ENCODE measurements around the gene MSL2. TPM values are rescaled to one million over a fixed set of nuclear protein-coding genes. Genes with fewer than 3 reads are reported as not detected.
"Not testable (repeated sequence)": the region's sequence is repeated elsewhere in the genome, so short reads cannot be mapped to it uniquely, and the experiment has no call there.

MSL2 gene
- total RNA-seq, 1 experiment from 2014 or later = 35.6 TPM

- no TSS peak for BruUV-seq (replicated peaks)
- H3K4me1 ChIP-seq (ENCODE audit: control insufficient read depth, insufficient read depth, low read length) = peaks cover 8% of the 10 kb centered on the region; the same call in 1 of the 2 replicates
- TF ChIP-seq TCF7L2 (IDR thresholded peaks at IDR 0.05; ENCODE audit: low read depth, low read length) (no peak), SIN3A (IDR thresholded peaks at IDR 0.05; ENCODE audit: borderline replicate concordance, insufficient read depth, low read depth, low read length) (no peak), CTCF (IDR thresholded peaks at IDR 0.05) (no peak), POLR2AphosphoS5 (IDR thresholded peaks at IDR 0.05; ENCODE audit: low read depth, low read length) (no peak)
- TF ChIP-seq, protein P1, sequence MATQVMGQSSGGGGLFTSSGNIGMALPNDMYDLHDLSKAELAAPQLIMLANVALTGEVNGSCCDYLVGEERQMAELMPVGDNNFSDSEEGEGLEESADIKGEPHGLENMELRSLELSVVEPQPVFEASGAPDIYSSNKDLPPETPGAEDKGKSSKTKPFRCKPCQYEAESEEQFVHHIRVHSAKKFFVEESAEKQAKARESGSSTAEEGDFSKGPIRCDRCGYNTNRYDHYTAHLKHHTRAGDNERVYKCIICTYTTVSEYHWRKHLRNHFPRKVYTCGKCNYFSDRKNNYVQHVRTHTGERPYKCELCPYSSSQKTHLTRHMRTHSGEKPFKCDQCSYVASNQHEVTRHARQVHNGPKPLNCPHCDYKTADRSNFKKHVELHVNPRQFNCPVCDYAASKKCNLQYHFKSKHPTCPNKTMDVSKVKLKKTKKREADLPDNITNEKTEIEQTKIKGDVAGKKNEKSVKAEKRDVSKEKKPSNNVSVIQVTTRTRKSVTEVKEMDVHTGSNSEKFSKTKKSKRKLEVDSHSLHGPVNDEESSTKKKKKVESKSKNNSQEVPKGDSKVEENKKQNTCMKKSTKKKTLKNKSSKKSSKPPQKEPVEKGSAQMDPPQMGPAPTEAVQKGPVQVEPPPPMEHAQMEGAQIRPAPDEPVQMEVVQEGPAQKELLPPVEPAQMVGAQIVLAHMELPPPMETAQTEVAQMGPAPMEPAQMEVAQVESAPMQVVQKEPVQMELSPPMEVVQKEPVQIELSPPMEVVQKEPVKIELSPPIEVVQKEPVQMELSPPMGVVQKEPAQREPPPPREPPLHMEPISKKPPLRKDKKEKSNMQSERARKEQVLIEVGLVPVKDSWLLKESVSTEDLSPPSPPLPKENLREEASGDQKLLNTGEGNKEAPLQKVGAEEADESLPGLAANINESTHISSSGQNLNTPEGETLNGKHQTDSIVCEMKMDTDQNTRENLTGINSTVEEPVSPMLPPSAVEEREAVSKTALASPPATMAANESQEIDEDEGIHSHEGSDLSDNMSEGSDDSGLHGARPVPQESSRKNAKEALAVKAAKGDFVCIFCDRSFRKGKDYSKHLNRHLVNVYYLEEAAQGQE (IDR thresholded peaks at IDR 0.05; ENCODE audit: insufficient read depth in 1 of 2, low read depth in 2 of 2, low read length in 1 of 2) = no peak
- DNase-seq (ENCODE audit: low read depth, low spot score) (no peak), ATAC-seq (peak; percentile 54; the same call in 1 of the 2 replicates)
- H3K27me3 ChIP-seq (ENCODE audit: control insufficient read depth, insufficient read depth, low read length) = no peaks in the 10 kb centered on the region
- H3K9me3 ChIP-seq (ENCODE audit: control insufficient read depth, insufficient read depth, low read depth, low read length) = no peaks in the 10 kb centered on the region
- no peak overlapping the region for H3K4me3 ChIP-seq (ENCODE audit: low read depth in 2 of 2, low read length in 2 of 2)
- H3K27ac ChIP-seq (ENCODE audit: low read length) = no peak overlapping the region
- CTCF ChIA-PET = interaction anchor here (0.6 kb wide), 1 partner anchor 138 kb away, joined by 3 read pairs; no protein-coding TSS in a partner anchor
- in situ Hi-C loops (cut with HindIII; ENCODE audit: low pct_unique_long_range_greater_than_20kb, low sequenced_read_pairs) = no loop called here
- no peaks in the 10 kb centered on the region for H3K36me3 ChIP-seq (ENCODE audit: control insufficient read depth, insufficient read depth, low read length)
- POLR2A ChIA-PET = interaction anchor here (0.5 kb wide), 1 partner anchor 34 kb away, joined by 4 read pairs; no protein-coding TSS in a partner anchor
- intact Hi-C loops (cut with micrococcal nuclease; ENCODE audit: unreplicated experiment) = no loop called here
These were observed 60.9 kb downstream of the MSL2 start for GRCh38 chr3:136135039-136135802.

DNA sequence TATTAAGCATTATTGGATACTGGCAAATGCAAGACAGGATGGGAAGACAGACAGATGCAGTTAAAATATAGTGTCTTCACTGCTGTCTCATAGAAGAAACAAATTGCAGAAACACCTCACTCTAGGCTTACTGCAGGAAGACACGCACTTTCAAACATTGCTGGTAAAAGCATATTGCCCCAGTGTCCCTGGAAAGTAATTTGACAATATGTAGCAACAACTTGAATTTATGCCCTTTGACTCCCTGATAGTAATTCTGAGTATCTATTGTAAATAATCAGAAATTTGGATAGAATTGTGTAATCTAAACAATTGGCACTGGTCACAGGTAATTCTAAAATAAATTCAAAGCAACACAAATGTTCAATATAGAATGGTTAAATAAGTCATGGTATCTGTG, 62.0 kb downstream of the MSL2 start:
- peaks cover 8% of the 10 kb centered on the region; the same call in 1 of the 2 replicates for H3K4me1 ChIP-seq (ENCODE audit: control insufficient read depth, insufficient read depth, low read length)
- BruUV-seq (replicated peaks) = no TSS peak
- H3K4me3 ChIP-seq (ENCODE audit: low read depth in 2 of 2, low read length in 2 of 2) = no peak overlapping the region
- ChIA-PET CTCF (no interaction called here), POLR2A (interaction anchor here (0.6 kb wide), 1 partner anchor 59 kb away, joined by 3 read pairs; no protein-coding TSS in a partner anchor)
- no peak overlapping the region for H3K27ac ChIP-seq (ENCODE audit: low read length)
- H3K27me3 ChIP-seq (ENCODE audit: control insufficient read depth, insufficient read depth, low read length) = no peaks in the 10 kb centered on the region
- no peak for DNase-seq (ENCODE audit: low read depth, low spot score)
- H3K36me3 ChIP-seq (ENCODE audit: control insufficient read depth, insufficient read depth, low read length) = no peaks in the 10 kb centered on the region
- in situ Hi-C loops (cut with HindIII; ENCODE audit: low pct_unique_long_range_greater_than_20kb, low sequenced_read_pairs) (no loop called here), intact Hi-C loops (cut with micrococcal nuclease; ENCODE audit: unreplicated experiment) (no loop called here)
- no peak for TF ChIP-seq TCF7L2 (IDR thresholded peaks at IDR 0.05; ENCODE audit: low read depth, low read length)
- TF ChIP-seq, protein P1 (IDR thresholded peaks at IDR 0.05; ENCODE audit: insufficient read depth in 1 of 2, low read depth in 2 of 2, low read length in 1 of 2) = no peak
- no peak for TF ChIP-seq CTCF (IDR thresholded peaks at IDR 0.05)
- no peak for TF ChIP-seq POLR2AphosphoS5 (IDR thresholded peaks at IDR 0.05; ENCODE audit: low read depth, low read length)
- no peak for TF ChIP-seq SIN3A (IDR thresholded peaks at IDR 0.05; ENCODE audit: borderline replicate concordance, insufficient read depth, low read depth, low read length)
- no peaks in the 10 kb centered on the region for H3K9me3 ChIP-seq (ENCODE audit: control insufficient read depth, insufficient read depth, low read depth, low read length)
- no peak for ATAC-seq

GRCh38 chr3:136131647-136132046, 64.5 kb downstream of the MSL2 start:
- H3K4me1 ChIP-seq (ENCODE audit: control insufficient read depth, insufficient read depth, low read length); H3K36me3 ChIP-seq (ENCODE audit: control insufficient read depth, insufficient read depth, low read length); H3K4me3 ChIP-seq (ENCODE audit: low read depth in 2 of 2, low read length in 2 of 2); DNase-seq (ENCODE audit: low read depth, low spot score); intact Hi-C loops (cut with micrococcal nuclease; ENCODE audit: unreplicated experiment); H3K27ac ChIP-seq (ENCODE audit: low read length); ATAC-seq; POLR2A ChIA-PET; CTCF ChIA-PET; H3K27me3 ChIP-seq (ENCODE audit: control insufficient read depth, insufficient read depth, low read length); H3K9me3 ChIP-seq (ENCODE audit: control insufficient read depth, insufficient read depth, low read depth, low read length); in situ Hi-C loops (cut with HindIII; ENCODE audit: low pct_unique_long_range_greater_than_20kb, low sequenced_read_pairs); BruUV-seq (replicated peaks): not testable (repeated sequence)
